Testis (tissue), 3 donors: Measurements from ENCODE around the gene PBX1. TPM values are rescaled to one million over a fixed set of nuclear protein-coding genes. Genes with fewer than 3 reads are reported as not detected.

Experiments used
- DNase-seq: peaks from one replicate; pipeline ENCODE4 v3.0.0-alpha.2; 2019
- H3K27ac ChIP-seq, 2 donors: fragments of 200-600 bp; sonication (generic); one replicate each; pipeline ENCODE4 v1.5.1; 2019
- H3K27me3 ChIP-seq: fragments of 200-600 bp; sonication (generic); one replicate; pipeline ENCODE4 v1.5.1; 2019
- H3K36me3 ChIP-seq: fragments of 200-600 bp; sonication (generic); one replicate; pipeline ENCODE4 v1.5.1; 2017; ENCODE audit warnings: low read depth; ENCODE audit errors: missing control alignments
- H3K4me1 ChIP-seq: fragments of 200-600 bp; sonication (generic); one replicate; pipeline ENCODE4 v1.5.1; 2019
- H3K4me3 ChIP-seq, 2 donors: fragments of 200-600 bp; sonication (generic); one replicate each; pipeline ENCODE4 v1.5.1; 2017 to 2019
- H3K9me3 ChIP-seq: fragments of 200-600 bp; sonication (generic); one replicate; pipeline ENCODE4 v1.5.1; 2017
- CTCF ChIP-seq, 3 experiments: fragments of 450-650 bp in 2 of 3; fragments of 200-600 bp in 1 of 3; sonication (generic) in 1 of 3; IDR thresholded peaks; one replicate each; pipeline ENCODE4 v1.5.1; 2016 to 2019; ENCODE audit warnings: antibody characterized with exemption in 3 of 3, mild to moderate bottlenecking in 2 of 3, moderate library complexity in 1 of 3
- POLR2A ChIP-seq: fragments of 450-650 bp; IDR thresholded peaks from one replicate; pipeline ENCODE4 v1.6.1; 2017; ENCODE audit warnings: antibody characterized with exemption, mild to moderate bottlenecking, moderate library complexity
- WGBS, 2 donors: methylation state at CpG; one replicate each; pipeline ENCODE4 v1.1.5; 2018; 5-methylcytosine and 5-hydroxymethylcytosine counted together
- intact Hi-C: fragments of 100-400 bp; cut with DNase I; formaldehyde crosslinking; loops from one replicate; pipeline ENCODE4 v1.15.1; 2023; ENCODE audit warnings: low total_unique reads
- polyA plus RNA-seq: library from polyadenylated mRNA; stranded (reverse); fragments of 350-450 nt; fragmentation: Illumina TruSeq; extraction: RNeasy Lipid Tissue Mini Kit (QIAGEN cat#74804); gene quantifications from one replicate; pipeline ENCODE4 v1.2.3, GENCODE V29; 2014; ENCODE audit warnings: low read depth, low replicate concordance; ENCODE audit not compliant: insufficient read depth
- total RNA-seq, 2 donors: library from RNA; depleted of rRNA; stranded (reverse); fragments of >200 nt; gene quantifications; one replicate each; pipeline ENCODE4 v1.2.3, GENCODE V29; 2016

The PBX1 gene
- total and polyA plus RNA-seq, 3 donors from 2014 or later = 20.2 to 25.0 (median 20.3) TPM

DNA sequence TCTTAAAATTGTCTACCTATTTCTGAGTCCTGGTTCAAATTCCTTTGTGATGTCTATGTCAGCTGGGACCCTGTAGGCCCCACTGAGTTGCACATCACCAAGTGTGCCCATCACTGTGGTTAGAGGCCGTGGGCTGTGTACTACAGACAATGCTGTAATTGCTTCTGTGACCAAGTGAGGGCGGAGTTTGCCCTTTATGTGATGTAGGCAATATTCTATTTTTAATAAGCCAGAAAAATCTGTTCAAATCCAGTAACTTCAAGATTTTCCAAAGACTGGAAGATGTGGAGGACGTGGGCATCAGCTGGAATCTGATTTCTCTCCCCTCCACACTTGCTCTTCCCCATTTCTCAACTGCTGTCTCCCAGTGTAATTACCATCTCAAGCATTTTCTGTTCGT, 215.4 kb downstream of the PBX1 start:
- intact Hi-C loops = no loop called here
- Histone ChIP-seq H3K27me3 (no peaks in the 10 kb centered on the region), H3K36me3 (no peaks in the 10 kb centered on the region), H3K27ac (no peak overlapping the region), H3K4me3 (no peak overlapping the region), H3K4me1 (peaks cover 11% of the 10 kb centered on the region), H3K9me3 (no peaks in the 10 kb centered on the region)
- 54 to 77% methylated on average over 4 of the region's 4 CpGs for WGBS, 2 donors
- no peak for DNase-seq
- no peak for TF ChIP-seq POLR2A
- no peak for TF ChIP-seq CTCF (IDR thresholded peaks at IDR 0.05)

DNA sequence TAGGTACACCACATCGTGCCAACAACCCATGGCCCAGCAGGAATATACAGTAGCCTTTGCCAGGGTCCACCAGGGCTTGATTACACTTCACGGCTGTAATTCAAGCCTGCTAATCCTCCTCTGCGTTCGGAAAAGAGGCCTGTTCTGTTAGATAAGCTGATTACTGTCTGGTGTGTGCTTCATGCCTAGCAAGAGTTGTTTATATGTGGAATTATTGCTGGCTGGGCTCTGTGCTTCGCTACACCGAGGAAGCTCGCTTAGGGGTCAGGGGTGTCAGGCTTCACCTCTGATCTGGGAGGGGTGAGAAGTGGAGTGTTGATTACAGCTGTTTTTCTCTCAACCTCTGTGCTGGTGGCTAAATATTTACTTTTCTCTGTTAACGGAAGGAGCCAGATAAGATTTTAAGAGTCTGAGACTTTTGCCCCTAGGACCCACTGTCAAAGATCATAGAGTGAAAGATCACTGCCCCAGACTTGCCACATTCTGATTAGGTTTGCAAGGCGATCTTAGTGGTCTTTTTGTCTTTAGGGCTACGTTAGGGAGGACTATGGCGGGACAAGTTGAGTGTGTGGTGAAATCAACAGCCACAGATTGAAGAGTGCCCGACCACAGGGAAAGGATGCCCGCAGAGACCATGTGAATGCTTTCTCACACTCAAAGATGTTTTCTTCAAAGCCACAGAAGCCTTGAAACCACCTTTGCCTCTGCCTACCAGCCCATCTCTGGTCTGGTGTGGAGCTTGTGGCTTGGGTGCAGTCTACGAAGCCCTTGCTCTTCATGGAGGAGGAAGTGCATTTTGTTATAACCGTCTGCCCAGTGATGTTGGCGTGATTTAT, 216.1 kb downstream of the PBX1 start:
- DNase-seq = no peak
- H3K27me3 ChIP-seq = no peaks in the 10 kb centered on the region
- intact Hi-C loops = no loop called here
- H3K36me3 ChIP-seq = no peaks in the 10 kb centered on the region
- H3K4me1 ChIP-seq = peaks cover 11% of the 10 kb centered on the region
- H3K4me3 ChIP-seq = no peak overlapping the region
- 69 to 79% methylated on average over 16 of the region's 16 CpGs for WGBS, 2 donors
- H3K27ac ChIP-seq = no peak overlapping the region
- H3K9me3 ChIP-seq = no peaks in the 10 kb centered on the region
- TF ChIP-seq POLR2A = no peak
- TF ChIP-seq CTCF (IDR thresholded peaks at IDR 0.05) = no peak

DNA sequence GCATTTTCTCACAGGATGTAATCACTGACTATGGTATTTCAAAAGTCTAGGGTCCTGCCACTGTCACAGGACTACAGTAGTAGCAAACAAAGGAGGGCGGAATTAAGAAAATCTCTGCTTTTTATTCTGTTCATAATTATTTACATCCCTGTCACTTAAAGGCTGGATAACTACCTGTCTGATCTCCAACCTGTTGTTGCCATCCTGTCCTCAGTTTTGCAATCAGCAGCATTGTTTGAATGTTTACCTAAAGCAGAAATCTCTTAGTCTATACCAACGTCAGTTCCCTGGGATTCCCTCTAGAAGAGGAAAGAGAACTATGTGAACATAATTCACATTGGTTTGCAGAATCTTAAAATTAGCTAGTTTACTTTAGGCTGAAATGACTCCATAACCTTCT, 218.5 kb downstream of the PBX1 start:
- H3K36me3 ChIP-seq = no peaks in the 10 kb centered on the region
- H3K9me3 ChIP-seq = no peaks in the 10 kb centered on the region
- H3K4me1 ChIP-seq = peaks cover 13% of the 10 kb centered on the region
- TF ChIP-seq POLR2A (no peak), CTCF (IDR thresholded peaks at IDR 0.05) (no peak)
- WGBS, 2 donors = 85 to 90% methylated on average over 2 of the region's 2 CpGs
- intact Hi-C loops = no loop called here
- no peak for DNase-seq
- H3K27ac ChIP-seq = no peak overlapping the region
- H3K4me3 ChIP-seq = no peak overlapping the region
- no peaks in the 10 kb centered on the region for H3K27me3 ChIP-seq

DNA sequence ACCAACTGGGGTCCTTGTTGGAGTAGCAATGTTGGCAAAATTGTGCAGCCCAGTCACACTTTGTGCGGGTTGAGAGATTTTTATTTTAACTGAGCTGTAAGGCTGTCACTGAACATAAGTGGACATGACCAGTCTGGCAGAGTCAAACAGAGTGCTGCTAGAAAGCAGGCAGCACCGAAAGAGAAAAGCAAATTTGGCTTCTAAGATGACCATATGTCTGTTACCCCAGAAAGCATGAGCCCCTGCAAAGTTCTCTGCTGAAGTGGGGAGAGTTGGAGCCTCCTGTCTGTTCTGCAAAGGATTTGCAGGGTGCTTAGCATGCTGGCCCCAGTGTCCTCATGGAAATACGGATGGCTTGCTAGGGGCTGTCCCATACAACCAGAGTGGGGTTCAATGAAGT, 220.4 kb downstream of the PBX1 start:
- TF ChIP-seq CTCF (IDR thresholded peaks at IDR 0.05) (no peak), POLR2A (no peak)
- no peaks in the 10 kb centered on the region for H3K9me3 ChIP-seq
- intact Hi-C loops = no loop called here
- DNase-seq = no peak
- H3K36me3 ChIP-seq = no peaks in the 10 kb centered on the region
- 92 to 97% methylated on average over 3 of the region's 3 CpGs for WGBS, 2 donors
- H3K4me1 ChIP-seq = peaks cover 13% of the 10 kb centered on the region
- H3K27ac ChIP-seq = no peak overlapping the region
- H3K27me3 ChIP-seq = no peaks in the 10 kb centered on the region
- no peak overlapping the region for H3K4me3 ChIP-seq
